Vagina (tissue), 2 donors: ENCODE data around the gene ADRB2.

ENCODE experiments used
- CTCF ChIP-seq, 3 experiments: fragments of 450-650 bp in 2 of 3; fragments of 200-600 bp in 1 of 3; sonication (generic) in 1 of 3; IDR thresholded peaks; one replicate each; pipeline ENCODE4 v1.5.1; 2017 to 2019; ENCODE audit warnings: antibody characterized with exemption in 3 of 3, mild to moderate bottlenecking in 2 of 3, moderate library complexity in 2 of 3
- POLR2A ChIP-seq, 2 donors: fragments of 450-650 bp; IDR thresholded peaks; one replicate each; pipeline ENCODE4 v1.6.1; 2017; ENCODE audit warnings: antibody characterized with exemption in 2 of 2, mild to moderate bottlenecking in 2 of 2, moderate library complexity in 2 of 2
- POLR2AphosphoS5 ChIP-seq, 2 donors: sonication (generic); formaldehyde crosslinking; IDR thresholded peaks; one replicate each; pipeline ENCODE4 v1.9.0; 2017; ENCODE audit warnings: antibody characterized with exemption in 2 of 2, mild to moderate bottlenecking in 2 of 2, low read depth in 1 of 2; ENCODE audit not compliant: insufficient read depth in 1 of 2

- TF ChIP-seq CTCF (IDR thresholded peaks at IDR 0.05): no peak
- TF ChIP-seq POLR2A (IDR thresholded peaks at IDR 0.05): no peak
- no peak for TF ChIP-seq POLR2AphosphoS5 (IDR thresholded peaks at IDR 0.05; ENCODE audit: insufficient read depth in 1 of 2, low read depth in 1 of 2)
These were observed 24.6 kb upstream of the ADRB2 start for GRCh38 chr5:148801682-148802276.
